Mesendoderm (in vitro differentiated cells): Measurements from ENCODE around the gene ZNF408.

Experiments
- DNase-seq: peaks from one replicate; pipeline ENCODE4 v3.0.0; 2013
- H2AK5ac ChIP-seq: 2 replicates; pipeline ENCODE4 v1.6.1; 2013; ENCODE audit warnings: low read length, inconsistent platforms
- H2BK120ac ChIP-seq: 2 replicates; pipeline ENCODE4 v1.6.1; 2013; ENCODE audit warnings: low read depth, mild to moderate bottlenecking, low read length, moderate library complexity, mixed read lengths
- H2BK15ac ChIP-seq: replicated peaks from 2 replicates; pipeline ENCODE4 v1.6.1; 2013; ENCODE audit warnings: low read depth, mild to moderate bottlenecking, moderate library complexity
- H2BK5ac ChIP-seq: 2 replicates; pipeline ENCODE4 v1.6.1; 2013; ENCODE audit warnings: low read length, inconsistent platforms
- H3K18ac ChIP-seq: 2 replicates; pipeline ENCODE4 v1.6.1; 2013; ENCODE audit warnings: mild to moderate bottlenecking, low read length, mixed read lengths
- H3K23ac ChIP-seq: one replicate; pipeline ENCODE4 v1.6.1; 2013; ENCODE audit warnings: low read length
- H3K27ac ChIP-seq: 2 replicates; pipeline ENCODE4 v1.5.1; 2013; ENCODE audit warnings: low read depth, mild to moderate bottlenecking, inconsistent platforms, low read length, moderate library complexity
- H3K27me3 ChIP-seq: 2 replicates; pipeline ENCODE4 v1.6.1; 2013; ENCODE audit warnings: low read length, control low read depth, mild to moderate bottlenecking, inconsistent platforms; ENCODE audit not compliant: insufficient read depth, poor library complexity
- H3K36me3 ChIP-seq: 2 replicates; pipeline ENCODE4 v1.6.1; 2013; ENCODE audit warnings: low read length, inconsistent platforms; ENCODE audit not compliant: control insufficient read depth, insufficient read depth
- H3K4ac ChIP-seq: one replicate; pipeline ENCODE4 v1.6.1; 2013; ENCODE audit warnings: low read depth, mild to moderate bottlenecking, low read length, moderate library complexity
- H3K4me1 ChIP-seq: 2 replicates; pipeline ENCODE4 v1.6.1; 2013; ENCODE audit warnings: low read depth, low read length, inconsistent platforms; ENCODE audit not compliant: control insufficient read depth
- H3K4me2 ChIP-seq: 2 replicates; pipeline ENCODE4 v1.6.1; 2013; ENCODE audit warnings: low read length
- H3K4me3 ChIP-seq: 2 replicates; pipeline ENCODE4 v1.5.1; 2013; ENCODE audit warnings: mild to moderate bottlenecking, low read length
- H3K56ac ChIP-seq: one replicate; pipeline ENCODE4 v1.6.1; 2013; ENCODE audit warnings: low read length
- H3K79me1 ChIP-seq: 2 replicates; pipeline ENCODE4 v1.6.1; 2013; ENCODE audit warnings: low read length, inconsistent platforms
- H3K79me2 ChIP-seq: 2 replicates; pipeline ENCODE4 v1.6.1; 2013; ENCODE audit warnings: mild to moderate bottlenecking, low read length; ENCODE audit not compliant: control insufficient read depth, insufficient read depth
- H3K9ac ChIP-seq: 2 replicates; pipeline ENCODE4 v1.6.1; 2013; ENCODE audit warnings: low read length, inconsistent platforms
- H4K5ac ChIP-seq: one replicate; pipeline ENCODE4 v1.6.1; 2013; ENCODE audit warnings: low read length
- H4K8ac ChIP-seq: one replicate; pipeline ENCODE4 v1.6.1; 2013; ENCODE audit warnings: low read depth, mild to moderate bottlenecking, control low read depth, low read length, moderate library complexity
- WGBS: extraction: QIAGEN DNeasy Blood & Tissue Kit; methylation state at CpG from one replicate; pipeline ENCODE4 v1.1.7; 2013; ENCODE audit warnings: low lambda C conversion rate, missing lambda C conversion rate; ENCODE audit not compliant: insufficient coverage; ENCODE audit errors: extremely low coverage; 5-methylcytosine and 5-hydroxymethylcytosine counted together

Gene ZNF408

DNA sequence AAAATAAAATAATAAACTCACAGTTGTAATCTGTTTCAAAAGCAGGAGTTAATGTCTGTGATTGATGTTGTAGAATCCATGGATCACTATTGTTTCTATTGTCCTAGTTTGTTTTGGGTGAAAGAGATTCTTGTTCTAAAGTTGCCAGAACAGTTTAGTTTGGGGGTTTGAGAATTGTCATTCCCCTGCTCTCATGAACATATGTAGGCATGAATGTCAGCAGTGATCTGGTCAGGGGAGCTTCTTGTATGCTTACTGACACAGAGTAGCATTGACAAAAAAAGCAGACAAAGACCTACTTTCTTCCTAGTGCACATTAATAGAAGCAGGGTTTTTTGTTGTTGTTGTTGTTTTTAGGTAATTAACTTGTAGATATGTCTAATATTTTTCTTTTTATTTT is 39.0 kb upstream of the ZNF408 start:
- H2BK120ac ChIP-seq = no peak overlapping the region
- no peak overlapping the region for H3K18ac ChIP-seq
- no peak overlapping the region for H3K56ac ChIP-seq
- H3K27ac ChIP-seq = no peak overlapping the region
- no peak overlapping the region for H3K23ac ChIP-seq
- H3K27me3 ChIP-seq = no peaks in the 10 kb centered on the region
- H4K8ac ChIP-seq = no peak overlapping the region
- H2BK5ac ChIP-seq = no peak overlapping the region
- H3K79me1 ChIP-seq = no peaks in the 10 kb centered on the region
- H3K36me3 ChIP-seq = peaks cover 10% of the 10 kb centered on the region
- no peak overlapping the region for H4K5ac ChIP-seq
- DNase-seq = no peak
- H2AK5ac ChIP-seq = no peak overlapping the region
- H3K4me3 ChIP-seq = no peak overlapping the region
- no peaks in the 10 kb centered on the region for H3K4me1 ChIP-seq
- H3K4ac ChIP-seq = no peak overlapping the region
- no peaks in the 10 kb centered on the region for H3K79me2 ChIP-seq
- no peak overlapping the region for H2BK15ac ChIP-seq
- no peak overlapping the region for H3K4me2 ChIP-seq
- no peak overlapping the region for H3K9ac ChIP-seq

DNA sequence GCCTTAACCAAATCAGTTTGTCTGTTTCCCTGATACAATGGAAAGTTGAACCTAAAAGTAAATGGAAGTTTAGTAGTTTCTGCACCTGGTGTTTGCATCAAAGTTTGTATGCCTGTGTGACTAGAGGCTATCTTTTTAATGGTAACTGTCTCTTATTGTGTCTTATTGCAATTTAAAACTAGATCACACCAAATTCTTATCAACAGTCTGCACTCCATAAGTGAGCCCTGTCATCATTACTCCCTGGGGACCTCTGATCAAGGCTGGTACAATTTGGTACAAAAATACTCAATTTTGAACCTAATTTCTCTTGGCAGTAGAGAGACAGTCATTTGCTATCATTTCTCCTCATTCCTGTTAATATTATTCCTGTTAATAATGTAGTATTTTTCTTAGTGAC is 38.5 kb upstream of the ZNF408 start:
- no peak overlapping the region for H2AK5ac ChIP-seq
- H3K27me3 ChIP-seq = no peaks in the 10 kb centered on the region
- H4K5ac ChIP-seq = no peak overlapping the region
- H3K23ac ChIP-seq = no peak overlapping the region
- no peak overlapping the region for H3K18ac ChIP-seq
- H3K79me2 ChIP-seq = no peaks in the 10 kb centered on the region
- H4K8ac ChIP-seq = no peak overlapping the region
- no peaks in the 10 kb centered on the region for H3K79me1 ChIP-seq
- H3K27ac ChIP-seq = no peak overlapping the region
- no peak overlapping the region for H2BK15ac ChIP-seq
- H3K9ac ChIP-seq = no peak overlapping the region
- no peak for DNase-seq
- no peak overlapping the region for H3K56ac ChIP-seq
- H3K4ac ChIP-seq = no peak overlapping the region
- peaks cover 10% of the 10 kb centered on the region for H3K36me3 ChIP-seq
- no peak overlapping the region for H2BK5ac ChIP-seq
- no peak overlapping the region for H3K4me3 ChIP-seq
- no peak overlapping the region for H3K4me2 ChIP-seq
- H3K4me1 ChIP-seq = no peaks in the 10 kb centered on the region
- H2BK120ac ChIP-seq = no peak overlapping the region

DNA sequence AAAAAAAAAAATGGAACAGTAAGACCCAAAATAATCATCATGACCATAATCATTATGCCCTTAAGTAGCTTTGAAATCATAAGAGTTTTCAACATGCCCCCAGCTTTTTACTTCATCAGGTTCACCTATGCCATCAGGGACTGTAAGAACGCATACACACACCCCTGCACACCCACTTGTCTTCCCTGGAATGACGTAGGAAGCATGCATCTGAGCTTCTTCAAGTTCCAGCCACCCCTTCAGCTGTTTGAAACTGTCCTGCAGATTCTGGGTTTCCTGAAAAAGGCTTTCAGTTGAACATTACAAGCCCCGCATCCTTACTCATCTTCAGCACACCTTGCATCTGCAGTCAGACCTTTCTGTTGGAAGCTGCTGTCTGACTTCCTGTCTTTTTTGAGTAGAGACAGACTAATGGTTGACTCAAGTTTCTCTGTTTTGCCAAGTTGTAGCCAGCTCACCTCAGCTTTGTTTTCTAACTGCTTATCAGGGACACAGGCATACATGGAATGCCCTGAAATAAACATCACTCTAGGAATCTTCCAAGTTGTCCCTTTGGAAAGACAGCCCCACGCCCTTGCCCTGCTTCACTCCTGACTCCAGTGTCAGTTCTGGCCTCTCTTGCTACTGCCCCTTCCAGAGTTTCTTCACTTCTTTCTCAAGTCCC is 37.4 kb upstream of the ZNF408 start:
- H3K9ac ChIP-seq = no peak overlapping the region
- no peak overlapping the region for H3K23ac ChIP-seq
- no peak overlapping the region for H2BK120ac ChIP-seq
- no peak overlapping the region for H4K5ac ChIP-seq
- H3K36me3 ChIP-seq = peaks cover 7% of the 10 kb centered on the region
- H3K56ac ChIP-seq = no peak overlapping the region
- H3K79me1 ChIP-seq = no peaks in the 10 kb centered on the region
- no peaks in the 10 kb centered on the region for H3K79me2 ChIP-seq
- no peak overlapping the region for H4K8ac ChIP-seq
- no peak overlapping the region for H3K4me2 ChIP-seq
- H3K27me3 ChIP-seq = no peaks in the 10 kb centered on the region
- no peak overlapping the region for H3K18ac ChIP-seq
- no CpG with 5 or more reads among the region's 4 CpGs for WGBS
- no peak overlapping the region for H2AK5ac ChIP-seq
- no peak overlapping the region for H3K4ac ChIP-seq
- no peak overlapping the region for H3K4me3 ChIP-seq
- no peaks in the 10 kb centered on the region for H3K4me1 ChIP-seq
- no peak overlapping the region for H2BK15ac ChIP-seq
- no peak for DNase-seq
- no peak overlapping the region for H2BK5ac ChIP-seq
- no peak overlapping the region for H3K27ac ChIP-seq

DNA sequence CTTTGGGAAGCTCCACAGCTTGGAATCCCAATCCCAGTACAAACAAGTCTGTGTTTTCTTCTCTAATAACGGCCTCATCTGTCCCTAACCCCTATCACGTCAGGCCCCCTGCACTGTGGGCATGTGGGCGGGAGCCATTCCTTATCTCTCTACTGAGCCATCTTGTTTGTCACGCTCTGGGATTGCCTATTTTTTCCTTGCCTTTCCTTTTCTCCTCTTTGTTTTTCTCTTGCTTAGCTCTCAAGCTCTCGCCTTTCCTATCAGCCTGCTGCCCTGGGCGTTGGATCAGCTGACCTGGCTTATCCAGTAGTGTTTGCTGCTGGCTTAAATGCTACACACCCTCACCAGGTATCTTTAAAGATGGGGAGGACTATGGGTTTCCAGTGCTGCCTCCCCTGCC is 36.2 kb upstream of the ZNF408 start:
- H2BK120ac ChIP-seq = no peak overlapping the region
- no peak overlapping the region for H3K18ac ChIP-seq
- H3K4me1 ChIP-seq = no peaks in the 10 kb centered on the region
- no peak overlapping the region for H3K27ac ChIP-seq
- H4K5ac ChIP-seq = no peak overlapping the region
- peaks cover 8% of the 10 kb centered on the region for H3K36me3 ChIP-seq
- H3K79me2 ChIP-seq = no peaks in the 10 kb centered on the region
- no CpG with 5 or more reads among the region's 6 CpGs for WGBS
- no peak overlapping the region for H2BK15ac ChIP-seq
- no peaks in the 10 kb centered on the region for H3K79me1 ChIP-seq
- no peak overlapping the region for H3K4me2 ChIP-seq
- H3K4me3 ChIP-seq = no peak overlapping the region
- H2BK5ac ChIP-seq = no peak overlapping the region
- DNase-seq = peak; percentile 59
- H2AK5ac ChIP-seq = no peak overlapping the region
- H3K4ac ChIP-seq = no peak overlapping the region
- H3K9ac ChIP-seq = no peak overlapping the region
- H3K27me3 ChIP-seq = no peaks in the 10 kb centered on the region
- H3K56ac ChIP-seq = no peak overlapping the region
- H3K23ac ChIP-seq = no peak overlapping the region
- no peak overlapping the region for H4K8ac ChIP-seq

DNA sequence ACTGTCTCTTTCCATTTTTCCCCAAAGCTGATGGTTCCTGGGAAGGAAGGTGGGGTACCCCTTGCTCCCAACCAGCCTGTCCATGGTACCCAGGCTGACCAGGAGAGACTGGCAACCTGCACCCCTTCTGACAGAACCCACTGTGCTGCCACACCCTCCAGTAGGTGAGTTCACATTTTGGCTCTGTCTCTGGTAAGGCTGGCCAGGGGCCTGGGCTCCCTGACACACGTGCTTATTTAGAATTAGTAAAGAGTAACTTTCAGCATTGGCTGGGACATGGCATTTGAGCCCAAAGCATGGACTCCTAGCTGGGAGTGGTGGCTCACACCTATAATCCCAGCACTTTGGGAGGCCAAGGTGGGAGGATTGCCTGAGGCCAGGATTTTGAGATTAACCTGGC is 35.5 kb upstream of the ZNF408 start:
- H3K9ac ChIP-seq = no peak overlapping the region
- DNase-seq = no peak
- H3K4me1 ChIP-seq = no peaks in the 10 kb centered on the region
- H3K79me1 ChIP-seq = no peaks in the 10 kb centered on the region
- H2BK120ac ChIP-seq = no peak overlapping the region
- no peak overlapping the region for H2BK15ac ChIP-seq
- H3K56ac ChIP-seq = no peak overlapping the region
- no peak overlapping the region for H2AK5ac ChIP-seq
- H3K4me3 ChIP-seq = no peak overlapping the region
- H2BK5ac ChIP-seq = no peak overlapping the region
- H3K36me3 ChIP-seq = peaks cover 9% of the 10 kb centered on the region
- H3K27me3 ChIP-seq = no peaks in the 10 kb centered on the region
- H4K5ac ChIP-seq = no peak overlapping the region
- H3K18ac ChIP-seq = no peak overlapping the region
- no peaks in the 10 kb centered on the region for H3K79me2 ChIP-seq
- H4K8ac ChIP-seq = no peak overlapping the region
- H3K23ac ChIP-seq = no peak overlapping the region
- no CpG with 5 or more reads among the region's 1 CpG for WGBS
- H3K4me2 ChIP-seq = no peak overlapping the region
- H3K4ac ChIP-seq = no peak overlapping the region
- H3K27ac ChIP-seq = no peak overlapping the region

DNA sequence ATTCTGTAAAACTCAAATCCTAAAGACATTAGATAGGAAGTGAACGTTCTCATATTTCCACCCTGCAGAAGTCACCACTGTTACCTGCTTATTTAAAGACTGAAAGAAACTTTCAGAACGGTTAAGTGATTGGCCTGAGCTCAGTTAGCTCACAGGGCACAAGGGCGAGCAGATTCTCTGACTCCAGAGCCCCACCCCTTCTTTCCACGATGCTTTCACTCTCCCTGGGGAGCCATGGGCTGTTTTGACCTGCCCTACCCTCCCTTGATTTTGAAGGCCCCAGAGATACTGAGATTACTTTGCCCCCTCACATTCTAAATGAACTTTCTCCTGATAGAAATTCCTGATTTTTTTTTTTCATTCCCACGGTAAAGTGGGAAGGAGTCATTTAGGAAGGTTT is 34.3 kb upstream of the ZNF408 start:
- no peak for DNase-seq
- WGBS = no CpG with 5 or more reads among the region's 5 CpGs
- peaks cover 9% of the 10 kb centered on the region for H3K36me3 ChIP-seq

More for the DNA sequence above, 34.3 kb upstream of the ZNF408 start:
- no peak overlapping the region for H3K18ac ChIP-seq
- H3K56ac ChIP-seq = no peak overlapping the region
- H3K4me3 ChIP-seq = no peak overlapping the region
- H4K5ac ChIP-seq = no peak overlapping the region
- H3K9ac ChIP-seq = no peak overlapping the region
- H3K79me1 ChIP-seq = no peaks in the 10 kb centered on the region
- no peaks in the 10 kb centered on the region for H3K27me3 ChIP-seq
- H2AK5ac ChIP-seq = no peak overlapping the region
- no peaks in the 10 kb centered on the region for H3K79me2 ChIP-seq
- no peak overlapping the region for H3K27ac ChIP-seq
- no peak overlapping the region for H3K4me2 ChIP-seq
- no peaks in the 10 kb centered on the region for H3K4me1 ChIP-seq
- H2BK15ac ChIP-seq = no peak overlapping the region
- H2BK5ac ChIP-seq = no peak overlapping the region
- no peak overlapping the region for H3K4ac ChIP-seq
- H3K23ac ChIP-seq = no peak overlapping the region
- H4K8ac ChIP-seq = no peak overlapping the region
- H2BK120ac ChIP-seq = no peak overlapping the region
